Panc1 (cell line): ENCODE data around the gene EML1.

Experiments
- CTCF ChIP-seq: fragments of 450-650 bp; IDR thresholded peaks from 2 replicates; pipeline ENCODE4 v1.5.1; 2017; ENCODE audit warnings: mild to moderate bottlenecking
- POLR2AphosphoS5 ChIP-seq: IDR thresholded peaks from 2 replicates; pipeline ENCODE4 v1.6.1; 2012; ENCODE audit warnings: mild to moderate bottlenecking, low read depth, low read length, moderate library complexity
- REST ChIP-seq, 2 experiments: IDR thresholded peaks; 2 replicates each; pipeline ENCODE4 v1.6.1; 2011 to 2012; ENCODE audit warnings: low read depth in 2 of 2, control low read depth in 1 of 2, low read length in 1 of 2, mild to moderate bottlenecking in 1 of 2, moderate library complexity in 1 of 2; ENCODE audit not compliant: insufficient read depth in 1 of 2
- SIN3A ChIP-seq: IDR thresholded peaks from 2 replicates; pipeline ENCODE4 v1.6.1; 2012; ENCODE audit warnings: low read depth, mild to moderate bottlenecking, low read length, moderate library complexity, borderline replicate concordance; ENCODE audit not compliant: insufficient read depth

DNA sequence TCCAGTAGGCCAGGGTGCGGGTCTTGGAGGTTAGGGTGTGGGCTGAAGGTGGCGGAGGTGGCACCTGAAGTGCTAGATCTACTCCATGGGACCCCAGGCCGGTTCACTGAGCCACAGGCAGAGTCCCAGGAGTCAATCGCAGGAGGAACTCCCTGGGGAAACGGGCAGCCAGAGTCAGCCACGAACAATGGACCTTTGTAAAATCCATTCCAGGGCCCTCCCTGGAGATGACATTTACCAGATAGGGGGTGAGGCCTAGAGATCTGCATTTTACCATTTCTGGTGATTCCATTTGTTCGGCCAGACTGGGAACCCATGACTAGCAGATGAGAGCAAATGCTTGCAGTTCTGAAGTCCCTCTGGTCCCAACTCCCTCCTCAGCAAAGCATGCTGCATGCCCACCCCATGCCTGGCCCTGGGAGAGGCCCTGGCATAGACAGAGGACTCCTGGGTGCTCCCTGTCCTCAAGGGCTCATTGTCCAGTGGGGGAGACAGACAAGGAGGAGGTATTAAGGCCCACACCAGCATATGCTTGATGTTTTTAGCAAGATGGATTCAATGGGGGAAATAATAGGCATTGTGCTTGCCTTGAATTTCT, 115.5 kb downstream of the EML1 start:
- TF ChIP-seq CTCF (no peak), REST (IDR thresholded peaks at IDR 0.05; ENCODE audit: insufficient read depth in 1 of 2, low read depth in 2 of 2, low read length in 1 of 2) (no peak), POLR2AphosphoS5 (no peak), SIN3A (no peak)
